Stimulated activated naive CD8-positive, alpha-beta T cell treated with anti-CD3 and anti-CD28 coated beads, Interleukin-15, amount 100 ng/mL, for 72 hours (primary cell): ENCODE measurements around the gene SYNGR2.
A peak's percentile ranks its signal among the peaks of the same experiment; 100 is the strongest.

Source experiments
- ATAC-seq: fragments of 150-1000 bp; cut with Tn5 transposase; 2 replicates; pipeline ENCODE4 v1.10.0; 2021; ENCODE audit warnings: mild to moderate bottlenecking, moderate library complexity
- DNase-seq, 2 donors: peaks; one replicate each; pipeline ENCODE4 v3.0.0; 2021 to 2022
- H3K27ac Mint-ChIP-seq, 2 donors: one replicate each; pipeline ENCODE4 v1.8.0; 2022; ENCODE audit warnings: mild to moderate bottlenecking in 2 of 2, mixed read lengths in 2 of 2, moderate library complexity in 2 of 2
- H3K27me3 Mint-ChIP-seq: one replicate; pipeline ENCODE4 v1.8.0; 2022; ENCODE audit warnings: mixed read lengths
- H3K4me1 Mint-ChIP-seq: one replicate; pipeline ENCODE4 v1.8.0; 2022; ENCODE audit warnings: mild to moderate bottlenecking, mixed read lengths
- H3K4me3 Mint-ChIP-seq, 2 donors: one replicate each; pipeline ENCODE4 v1.8.0; 2022; ENCODE audit warnings: mild to moderate bottlenecking in 2 of 2, mixed read lengths in 2 of 2, moderate library complexity in 1 of 2
- H3K9me3 Mint-ChIP-seq, 2 donors: one replicate each; pipeline ENCODE4 v1.8.0; 2022; ENCODE audit warnings: mixed read lengths in 2 of 2

Gene SYNGR2

DNA sequence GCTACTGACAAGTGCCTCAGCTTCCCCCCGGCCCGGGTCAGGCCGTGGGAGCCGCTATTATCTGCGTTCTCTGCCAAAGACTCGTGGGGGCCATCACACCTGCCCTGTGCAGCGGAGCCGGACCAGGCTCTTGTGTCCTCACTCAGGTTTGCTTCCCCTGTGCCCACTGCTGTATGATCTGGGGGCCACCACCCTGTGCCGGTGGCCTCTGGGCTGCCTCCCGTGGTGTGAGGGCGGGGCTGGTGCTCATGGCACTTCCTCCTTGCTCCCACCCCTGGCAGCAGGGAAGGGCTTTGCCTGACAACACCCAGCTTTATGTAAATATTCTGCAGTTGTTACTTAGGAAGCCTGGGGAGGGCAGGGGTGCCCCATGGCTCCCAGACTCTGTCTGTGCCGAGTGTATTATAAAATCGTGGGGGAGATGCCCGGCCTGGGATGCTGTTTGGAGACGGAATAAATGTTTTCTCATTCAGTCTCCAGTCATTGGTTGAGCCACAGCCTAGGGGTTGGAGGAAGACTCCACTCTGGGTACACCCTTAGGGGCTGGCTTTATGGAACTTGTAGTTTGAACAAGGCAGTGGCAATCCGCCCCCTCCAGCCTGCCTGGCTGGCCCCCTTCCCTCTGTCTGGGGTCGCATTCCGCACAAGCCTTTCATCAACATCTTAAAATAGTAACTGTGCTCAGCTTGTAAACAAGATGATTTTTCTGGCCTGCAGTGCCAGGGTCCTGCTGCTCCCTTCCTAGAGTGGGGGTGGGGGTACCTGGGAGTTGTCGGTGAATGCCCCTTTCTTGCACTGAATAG lies 4.1 kb downstream of the SYNGR2 start:
- Mint-ChIP-seq H3K9me3 (no peaks in the 10 kb centered on the region), H3K27ac (peak overlapping the region; percentile 76 to 77), H3K4me1 (peaks cover 86% of the 10 kb centered on the region), H3K4me3 (peak overlapping the region; percentile 12 to 35), H3K27me3 (no peaks in the 10 kb centered on the region)
- DNase-seq (no peak), ATAC-seq (no peak)

GRCh38 chr17:78173097-78173715 lies 4.8 kb downstream of the SYNGR2 start:
- ATAC-seq (peak; percentile 65), DNase-seq (peak in 1 of 2 donors; percentile 55)
- no peaks in the 10 kb centered on the region for H3K9me3 Mint-ChIP-seq
- peak overlapping the region; percentile 36 to 46 for H3K4me3 Mint-ChIP-seq
- H3K4me1 Mint-ChIP-seq = peaks cover 80% of the 10 kb centered on the region
- peak overlapping the region; percentile 79 to 94 for H3K27ac Mint-ChIP-seq
- no peaks in the 10 kb centered on the region for H3K27me3 Mint-ChIP-seq

DNA sequence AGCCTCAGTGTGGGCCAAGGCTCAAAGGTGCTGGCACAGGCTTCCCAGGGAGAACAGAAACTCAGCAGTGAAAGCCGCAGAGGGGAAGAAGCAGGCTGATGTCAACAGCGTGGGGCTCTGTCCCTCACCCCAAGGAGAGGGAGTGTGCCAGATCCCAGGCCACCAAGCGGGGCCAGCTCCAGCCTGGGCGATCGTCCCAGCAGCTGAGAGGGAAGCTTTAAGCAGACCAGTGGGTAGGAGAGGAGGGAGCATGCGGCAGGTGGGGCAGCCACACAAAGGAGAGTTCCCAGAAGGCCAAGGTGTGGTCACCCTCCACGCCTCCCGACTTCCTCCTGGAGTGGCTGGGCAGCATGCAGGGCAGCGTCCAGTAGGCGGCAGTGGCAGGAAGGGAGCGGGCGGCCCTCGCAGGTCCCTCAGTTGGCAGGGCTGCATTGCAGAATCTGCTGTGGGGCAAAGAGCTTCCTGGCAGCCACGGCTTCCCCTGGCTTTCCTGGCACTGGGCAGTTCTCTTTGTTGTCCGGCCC lies 6.0 kb downstream of the SYNGR2 start:
- peaks cover 76% of the 10 kb centered on the region for H3K4me1 Mint-ChIP-seq
- peak overlapping the region in 1 of 2 donors; percentile 10 for H3K4me3 Mint-ChIP-seq
- no peaks in the 10 kb centered on the region for H3K9me3 Mint-ChIP-seq
- DNase-seq (no peak), ATAC-seq (no peak)
- no peaks in the 10 kb centered on the region for H3K27me3 Mint-ChIP-seq
- peak overlapping the region; percentile 62 to 94 for H3K27ac Mint-ChIP-seq

DNA sequence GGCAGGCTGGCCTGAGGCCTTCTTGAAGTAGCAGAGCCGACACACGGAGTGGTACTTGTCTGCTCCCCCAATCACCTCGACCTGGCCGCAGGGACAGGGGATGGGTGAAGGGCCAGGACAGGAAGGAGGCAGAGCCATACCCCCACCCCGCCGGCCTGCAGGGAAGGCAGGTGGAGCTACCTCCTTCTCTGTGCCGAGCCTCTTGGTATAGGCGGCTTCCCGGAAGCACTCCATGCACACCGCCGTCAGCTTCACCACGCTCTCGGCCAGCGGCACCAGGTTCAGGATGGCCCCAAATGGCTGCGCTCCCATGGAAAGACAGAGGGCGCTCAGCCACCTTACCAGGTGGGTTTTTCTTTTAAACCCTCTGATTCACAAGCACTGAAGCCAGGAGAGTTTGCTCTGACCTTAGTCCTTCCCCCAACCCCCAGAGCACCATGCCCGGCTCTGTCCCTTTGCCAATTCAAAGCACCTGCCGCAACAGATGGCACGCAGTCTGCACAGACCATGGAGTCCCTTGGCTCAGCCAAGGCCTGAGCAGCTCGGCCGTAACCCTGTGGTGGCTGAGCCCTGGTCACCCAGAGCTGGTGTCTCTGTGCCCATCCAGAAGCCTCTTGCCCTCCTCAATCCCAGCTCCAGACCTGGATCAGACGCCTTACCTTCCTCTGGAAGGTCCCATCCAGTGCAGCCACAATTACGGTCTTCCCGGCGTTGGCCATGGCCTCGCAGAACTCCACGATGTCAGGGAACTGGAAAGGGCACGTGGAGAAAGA lies 6.7 kb downstream of the SYNGR2 start:
- ATAC-seq = no peak
- Mint-ChIP-seq H3K27ac (peak overlapping the region in 1 of 2 donors; percentile 90), H3K27me3 (no peaks in the 10 kb centered on the region), H3K9me3 (no peaks in the 10 kb centered on the region), H3K4me3 (peak overlapping the region in 1 of 2 donors; percentile 24), H3K4me1 (peaks cover 74% of the 10 kb centered on the region)
- DNase-seq = peak in 1 of 2 donors; percentile 15

DNA sequence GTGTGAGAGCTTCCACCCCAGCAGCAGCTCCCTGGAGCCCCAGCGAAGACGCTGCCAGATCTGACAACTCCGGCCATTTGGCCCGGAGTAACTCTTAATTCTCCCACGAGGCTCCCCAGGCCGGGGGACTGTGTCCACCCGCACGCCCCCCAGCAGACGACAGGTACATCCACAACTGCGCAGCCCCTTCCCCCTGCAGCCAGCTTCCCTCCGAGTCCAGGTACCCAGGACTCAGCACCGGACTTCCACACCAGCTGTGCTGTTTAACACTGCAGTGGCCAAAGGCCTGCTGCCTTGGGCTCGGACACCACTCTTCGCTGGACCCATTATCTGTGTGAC lies 7.2 kb downstream of the SYNGR2 start:
- DNase-seq = no peak
- no peaks in the 10 kb centered on the region for H3K9me3 Mint-ChIP-seq
- H3K27ac Mint-ChIP-seq = no peak overlapping the region
- peaks cover 74% of the 10 kb centered on the region for H3K4me1 Mint-ChIP-seq
- no peak for ATAC-seq
- no peak overlapping the region for H3K4me3 Mint-ChIP-seq
- H3K27me3 Mint-ChIP-seq = no peaks in the 10 kb centered on the region

GRCh38 chr17:78176548-78177025 lies 8.2 kb downstream of the SYNGR2 start:
- Mint-ChIP-seq H3K27me3 (no peaks in the 10 kb centered on the region), H3K4me3 (no peak overlapping the region), H3K4me1 (peaks cover 73% of the 10 kb centered on the region), H3K9me3 (no peaks in the 10 kb centered on the region), H3K27ac (no peak overlapping the region)
- ATAC-seq = peak; percentile 79
- peak; percentile 75 to 76 for DNase-seq

- H3K4me1 Mint-ChIP-seq = peaks cover 62% of the 10 kb centered on the region
- no peak for ATAC-seq
- H3K27me3 Mint-ChIP-seq = no peaks in the 10 kb centered on the region
These were observed 11.0 kb downstream of the SYNGR2 start for GRCh38 chr17:78179372-78179771.

DNA sequence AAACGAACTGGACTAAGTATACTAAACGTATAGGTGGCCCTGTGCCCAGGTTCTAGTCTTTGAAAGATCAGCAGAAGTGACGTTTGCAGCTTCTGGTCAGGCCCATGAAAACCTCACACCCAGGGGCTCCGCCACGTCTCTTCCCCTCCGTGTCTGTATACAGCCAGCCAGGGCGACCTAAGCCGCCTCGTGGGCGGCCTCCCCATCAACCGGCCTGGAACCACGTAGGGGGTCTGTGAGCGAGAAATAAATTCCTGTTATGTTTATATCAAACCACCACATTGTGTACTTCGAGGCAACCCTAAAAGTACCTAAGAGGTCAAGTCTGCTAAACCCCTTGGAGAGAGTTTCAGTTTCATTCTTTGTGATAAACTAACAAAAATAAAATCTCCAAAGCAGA lies 11.7 kb downstream of the SYNGR2 start:
- no peaks in the 10 kb centered on the region for H3K9me3 Mint-ChIP-seq
- DNase-seq (no peak), ATAC-seq (no peak)
- H3K27ac Mint-ChIP-seq = no peak overlapping the region
- peaks cover 63% of the 10 kb centered on the region for H3K4me1 Mint-ChIP-seq
- peak overlapping the region; percentile 1 to 14 for H3K4me3 Mint-ChIP-seq
- no peaks in the 10 kb centered on the region for H3K27me3 Mint-ChIP-seq

More at GRCh38 chr17:78179372-78179771, 11.0 kb downstream of the SYNGR2 start:
- no peaks in the 10 kb centered on the region for H3K9me3 Mint-ChIP-seq
- DNase-seq = no peak
- no peak overlapping the region for H3K4me3 Mint-ChIP-seq
- no peak overlapping the region for H3K27ac Mint-ChIP-seq

DNA sequence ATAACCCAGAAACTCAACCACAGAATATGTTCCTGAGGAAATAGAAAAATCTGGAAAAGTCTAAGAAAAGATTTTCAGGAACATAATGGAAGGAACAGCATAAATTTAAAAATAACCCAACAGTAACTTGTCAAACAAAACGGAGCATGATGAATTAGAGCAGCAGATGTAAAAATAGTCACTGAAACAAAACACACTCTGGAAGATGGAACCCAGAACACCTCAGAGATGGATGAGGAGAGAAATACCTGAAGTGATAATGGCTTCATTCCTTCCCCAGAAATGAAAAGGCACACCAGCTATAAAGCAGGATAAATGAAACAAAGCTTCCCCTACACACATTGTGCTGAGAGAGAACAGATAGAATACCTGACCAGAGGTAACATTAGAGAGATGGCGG lies 12.1 kb downstream of the SYNGR2 start:
- ATAC-seq (no peak), DNase-seq (no peak)
- Mint-ChIP-seq H3K4me1 (peaks cover 63% of the 10 kb centered on the region), H3K4me3 (peak overlapping the region; percentile 1 to 14), H3K27ac (no peak overlapping the region), H3K27me3 (no peaks in the 10 kb centered on the region), H3K9me3 (no peaks in the 10 kb centered on the region)

GRCh38 chr17:78182504-78182903 lies 14.1 kb downstream of the SYNGR2 start:
- Mint-ChIP-seq H3K9me3 (no peaks in the 10 kb centered on the region), H3K27ac (no peak overlapping the region), H3K4me1 (peaks cover 57% of the 10 kb centered on the region), H3K27me3 (no peaks in the 10 kb centered on the region), H3K4me3 (no peak overlapping the region)
- DNase-seq (no peak), ATAC-seq (no peak)

GRCh38 chr17:78183916-78184315 lies 15.5 kb downstream of the SYNGR2 start:
- ATAC-seq (no peak), DNase-seq (no peak)
- peak overlapping the region in 1 of 2 donors; percentile 15 for H3K4me3 Mint-ChIP-seq
- H3K4me1 Mint-ChIP-seq = peaks cover 70% of the 10 kb centered on the region
- H3K27me3 Mint-ChIP-seq = no peaks in the 10 kb centered on the region
- H3K27ac Mint-ChIP-seq = peak overlapping the region in 1 of 2 donors; percentile 27
- H3K9me3 Mint-ChIP-seq = no peaks in the 10 kb centered on the region

- DNase-seq (no peak), ATAC-seq (no peak)
- Mint-ChIP-seq H3K27me3 (no peaks in the 10 kb centered on the region), H3K4me3 (peak overlapping the region in 1 of 2 donors; percentile 15), H3K9me3 (no peaks in the 10 kb centered on the region), H3K4me1 (peaks cover 70% of the 10 kb centered on the region), H3K27ac (no peak overlapping the region)
These were observed 16.0 kb downstream of the SYNGR2 start for GRCh38 chr17:78184351-78184750.

DNA sequence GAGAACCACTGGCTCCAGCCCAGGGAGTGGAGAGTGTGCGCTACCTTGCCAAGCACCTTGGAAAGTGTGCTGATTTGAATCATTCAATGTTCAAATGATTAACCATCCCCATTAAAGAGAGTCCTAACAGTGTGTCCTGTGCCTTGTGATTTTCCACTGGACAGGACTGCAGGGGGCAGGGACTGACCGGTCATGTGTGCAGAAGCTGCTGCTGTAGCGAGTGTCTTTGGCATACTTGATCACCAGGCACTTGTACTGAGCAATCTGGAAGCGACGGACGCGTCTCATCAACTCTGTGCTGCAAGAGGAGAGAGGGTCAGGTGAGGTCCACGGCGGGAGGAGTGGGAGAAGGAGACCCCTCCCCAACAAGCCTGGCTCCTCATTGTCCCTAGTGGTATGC lies 16.5 kb downstream of the SYNGR2 start:
- no peaks in the 10 kb centered on the region for H3K9me3 Mint-ChIP-seq
- H3K27ac Mint-ChIP-seq = no peak overlapping the region
- DNase-seq (no peak), ATAC-seq (no peak)
- peak overlapping the region; percentile 23 to 93 for H3K4me3 Mint-ChIP-seq
- no peaks in the 10 kb centered on the region for H3K27me3 Mint-ChIP-seq
- peaks cover 70% of the 10 kb centered on the region for H3K4me1 Mint-ChIP-seq

GRCh38 chr17:78185981-78186691 lies 17.8 kb downstream of the SYNGR2 start:
- Mint-ChIP-seq H3K9me3 (no peaks in the 10 kb centered on the region), H3K4me1 (peaks cover 64% of the 10 kb centered on the region), H3K27me3 (no peaks in the 10 kb centered on the region), H3K27ac (peak overlapping the region; percentile 80 to 83), H3K4me3 (peak overlapping the region; percentile 89 to 93)
- DNase-seq (peak in 1 of 2 donors; percentile 22), ATAC-seq (peak; percentile 8)
